HG02678 (cell line): ENCODE data around the gene DBNDD2.
A peak's percentile ranks its signal among the peaks of the same experiment; 100 is the strongest.

Experiments used
- ATAC-seq: cut with Tn5 transposase; IDR thresholded peaks from one replicate; pipeline ENCODE4 v1.9.1; 2021; ENCODE audit warnings: mild to moderate bottlenecking, moderate library complexity; ENCODE audit not compliant: unreplicated experiment

Gene DBNDD2

GRCh38 chr20:45407783-45408645 lies at the start of gene DBNDD2:
Gene DBNDD2 (plus strand): TSS chr20:45408289. CDS start chr20:45408468, 179 bp downstream.
- no peak for ATAC-seq

GRCh38 chr20:45359069-45359405 lies 49.1 kb upstream of the DBNDD2 start:
- no peak for ATAC-seq

GRCh38 chr20:45359406-45360148 lies 48.5 kb upstream of the DBNDD2 start:
- no peak for ATAC-seq

- ATAC-seq, result no peak
Observed at GRCh38 chr20:45361793-45362192, 46.3 kb upstream of the DBNDD2 start.

GRCh38 chr20:45362804-45363610 lies 45.1 kb upstream of the DBNDD2 start, which contains the start of gene SYS1:
Gene SYS1 (plus strand): TSS chr20:45363156. CDS start chr20:45363532, 376 bp downstream.
- peak; percentile 90 for ATAC-seq

GRCh38 chr20:45363611-45364492 lies 44.2 kb upstream of the DBNDD2 start:
- ATAC-seq, result no peak

GRCh38 chr20:45365444-45365970 lies 42.6 kb upstream of the DBNDD2 start:
- no peak for ATAC-seq

GRCh38 chr20:45366192-45366591 lies 41.9 kb upstream of the DBNDD2 start:
- ATAC-seq, result no peak

- ATAC-seq, result no peak
Observed at GRCh38 chr20:45366631-45367030, 41.5 kb upstream of the DBNDD2 start.

GRCh38 chr20:45367126-45367525 lies 41.0 kb upstream of the DBNDD2 start:
- no peak for ATAC-seq

- peak; percentile 83 for ATAC-seq
Observed at GRCh38 chr20:45368221-45368980, 39.7 kb upstream of the DBNDD2 start.

GRCh38 chr20:45370571-45371160 lies 37.4 kb upstream of the DBNDD2 start:
- ATAC-seq, result no peak

- no peak for ATAC-seq
Observed at GRCh38 chr20:45372241-45372640, 35.8 kb upstream of the DBNDD2 start.

- no peak for ATAC-seq
Observed at GRCh38 chr20:45372646-45373352, 35.3 kb upstream of the DBNDD2 start.

- peak; percentile 77 for ATAC-seq
Observed at GRCh38 chr20:45373353-45374100, 34.6 kb upstream of the DBNDD2 start.

GRCh38 chr20:45374101-45374467 lies 34.0 kb upstream of the DBNDD2 start:
- ATAC-seq, result no peak

- ATAC-seq, result no peak
Observed at GRCh38 chr20:45374966-45375365, 33.1 kb upstream of the DBNDD2 start.

- no peak for ATAC-seq
Observed at GRCh38 chr20:45377269-45377668, 30.8 kb upstream of the DBNDD2 start.
